ENCODE results near the gene ATP5F1D.
"Not testable (repeated sequence)": the region's sequence is repeated elsewhere in the genome, so short reads cannot be mapped to it uniquely, and the experiment has no call there.

ATP5F1D gene

GRCh38 chr19:1233115-1233667 is 8.4 kb upstream of the ATP5F1D start:
- no peak for DNase-seq

- DNase-seq: no peak
These were observed 7.2 kb upstream of the ATP5F1D start for GRCh38 chr19:1234051-1234954.

- no peak for DNase-seq
These were observed 6.6 kb upstream of the ATP5F1D start for GRCh38 chr19:1234955-1235380.

GRCh38 chr19:1235625-1236538 is 5.7 kb upstream of the ATP5F1D start:
- no peak for DNase-seq

GRCh38 chr19:1236576-1236975 is 5.0 kb upstream of the ATP5F1D start:
- no peak for DNase-seq

GRCh38 chr19:1237027-1237659 is 4.4 kb upstream of the ATP5F1D start:
- no peak for DNase-seq

- peak in 1 of 4 experiments; percentile 32 for DNase-seq
These were observed 3.7 kb upstream of the ATP5F1D start, which contains the start of gene CBARP for GRCh38 chr19:1237754-1238368. TSS of gene CBARP (minus strand) at chr19:1238005. CDS start at chr19:1236100, 1,905 bp downstream.

GRCh38 chr19:1238369-1239303 is 2.9 kb upstream of the ATP5F1D start:
- no peak for DNase-seq

GRCh38 chr19:1239420-1239795 is 2.1 kb upstream of the ATP5F1D start:
- DNase-seq: no peak

GRCh38 chr19:1239796-1240737 is 1.5 kb upstream of the ATP5F1D start:
- peak; percentile 74 to 97 (median 86) for DNase-seq

GRCh38 chr19:1240925-1241324 is 626 bp upstream of the ATP5F1D start:
- no peak for DNase-seq

GRCh38 chr19:1243768-1244692 is 2.5 kb downstream of the ATP5F1D start:
- peak; percentile 69 to 88 (median 82) for DNase-seq

- DNase-seq: no peak
These were observed 3.3 kb downstream of the ATP5F1D start for GRCh38 chr19:1244693-1245451.

GRCh38 chr19:1245494-1246264 is 4.1 kb downstream of the ATP5F1D start:
- DNase-seq: no peak

- DNase-seq: not testable (repeated sequence)
These were observed 4.9 kb downstream of the ATP5F1D start for GRCh38 chr19:1246265-1247087.

- DNase-seq: no peak
These were observed 6.2 kb downstream of the ATP5F1D start for GRCh38 chr19:1247748-1248138.
